ENCODE data around the gene CBFA2T2. TPM values are rescaled to one million over a fixed set of nuclear protein-coding genes. Genes with fewer than 3 reads are reported as not detected.
A peak's percentile ranks its signal among the peaks of the same experiment; 100 is the strongest.

Gene CBFA2T2
- total RNA-seq, 2 donors from 2014 or later = 9.8 to 10.4 TPM

DNA sequence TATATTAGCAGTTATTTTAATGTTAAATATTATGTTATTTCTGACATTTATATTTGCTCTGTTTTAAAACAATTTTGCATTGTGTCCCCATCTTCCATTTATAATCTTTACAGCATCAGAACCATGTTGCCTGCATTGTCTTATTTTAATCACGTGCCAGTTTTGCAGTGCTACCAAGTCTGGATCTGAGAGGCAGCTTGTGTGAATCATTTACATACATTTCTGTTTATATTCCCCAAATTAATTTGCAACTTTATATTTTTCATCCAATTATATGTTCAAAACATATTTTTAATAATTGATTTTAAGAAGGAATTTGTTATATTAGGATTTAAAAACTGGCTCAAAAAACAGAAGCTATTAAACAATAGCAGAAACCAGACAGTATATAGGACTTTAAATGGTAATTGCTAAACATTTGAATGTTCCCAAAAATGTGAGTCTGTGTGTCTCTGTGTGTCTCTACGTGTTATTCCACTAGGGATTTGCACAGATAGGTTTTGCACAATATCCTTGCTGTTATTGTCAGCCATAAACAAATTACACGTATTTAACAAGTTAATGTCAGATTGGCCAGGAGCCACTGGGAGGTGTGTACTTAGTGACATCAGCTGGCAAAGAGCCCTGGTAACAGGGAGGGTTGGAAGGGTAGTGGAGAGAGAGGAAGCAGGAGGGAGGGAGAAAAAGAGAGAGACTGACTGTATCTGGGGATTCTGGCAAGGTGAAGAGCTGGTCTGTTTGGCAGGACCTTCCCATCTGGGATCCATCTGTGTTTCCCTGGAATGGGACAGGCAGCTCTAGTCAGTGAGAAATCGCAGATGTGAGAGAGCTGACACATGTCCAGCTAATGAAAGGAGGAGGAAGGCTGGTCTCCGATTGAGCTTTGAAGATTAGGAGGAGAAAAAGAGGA, 72.1 kb downstream of the CBFA2T2 start:
- DNase-seq (ENCODE audit: low spot score) = peak; percentile 82
- H3K27ac ChIP-seq = peak overlapping the region; percentile 49 to 61
- no peaks in the 10 kb centered on the region for H3K36me3 ChIP-seq
- no peaks in the 10 kb centered on the region for H3K27me3 ChIP-seq
- peaks cover 0 to 10% of the 10 kb centered on the region in 2 donors for H3K4me1 ChIP-seq
- H3K9me3 ChIP-seq = no peaks in the 10 kb centered on the region
- no peak for TF ChIP-seq CTCF (IDR thresholded peaks at IDR 0.05)
- H3K4me3 ChIP-seq = peak overlapping the region in 1 of 2 donors; percentile 2

DNA sequence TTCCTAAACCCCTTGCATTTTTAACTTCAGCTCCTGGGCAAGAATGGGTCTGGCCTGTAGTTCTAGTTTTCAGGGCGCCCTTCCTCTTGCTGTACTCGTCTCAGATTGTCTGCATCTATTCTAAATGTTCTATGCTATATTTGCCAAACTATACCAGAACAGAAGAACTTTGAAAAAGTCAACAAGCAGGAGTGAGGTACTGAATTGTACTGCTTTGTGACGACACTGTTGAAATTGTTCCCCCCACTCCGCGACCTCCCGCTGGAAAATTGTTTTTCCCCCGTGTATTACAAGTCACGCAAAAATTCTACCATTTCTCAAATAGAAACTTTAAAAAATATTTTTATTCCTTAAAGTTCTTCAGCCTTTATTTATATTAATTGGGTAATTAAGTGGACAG, 73.9 kb downstream of the CBFA2T2 start:
- no peak for DNase-seq (ENCODE audit: low spot score)
- no peak overlapping the region for H3K4me3 ChIP-seq
- TF ChIP-seq CTCF (IDR thresholded peaks at IDR 0.05) = no peak
- H3K27me3 ChIP-seq = no peaks in the 10 kb centered on the region
- H3K4me1 ChIP-seq = peaks cover 0 to 16% of the 10 kb centered on the region in 2 donors
- peak overlapping the region in 1 of 2 donors; percentile 15 for H3K27ac ChIP-seq
- H3K9me3 ChIP-seq = no peaks in the 10 kb centered on the region
- no peaks in the 10 kb centered on the region for H3K36me3 ChIP-seq

- no peak overlapping the region for H3K4me3 ChIP-seq
- H3K27me3 ChIP-seq = no peaks in the 10 kb centered on the region
- H3K27ac ChIP-seq = no peak overlapping the region
- no peak for DNase-seq (ENCODE audit: low spot score)
- H3K4me1 ChIP-seq = peaks cover 0 to 33% of the 10 kb centered on the region in 2 donors
- TF ChIP-seq CTCF (IDR thresholded peaks at IDR 0.05) = no peak
- H3K36me3 ChIP-seq = no peaks in the 10 kb centered on the region
- no peaks in the 10 kb centered on the region for H3K9me3 ChIP-seq
Observed at GRCh38 chr20:33566781-33567603, 77.1 kb downstream of the CBFA2T2 start.

GRCh38 chr20:33567949-33568348, 78.1 kb downstream of the CBFA2T2 start:
- Histone ChIP-seq H3K27me3 (no peaks in the 10 kb centered on the region), H3K27ac (no peak overlapping the region), H3K4me1 (peaks cover 0 to 27% of the 10 kb centered on the region in 2 donors), H3K4me3 (no peak overlapping the region), H3K9me3 (no peaks in the 10 kb centered on the region), H3K36me3 (no peaks in the 10 kb centered on the region)
- no peak for DNase-seq (ENCODE audit: low spot score)
- no peak for TF ChIP-seq CTCF (IDR thresholded peaks at IDR 0.05)

DNA sequence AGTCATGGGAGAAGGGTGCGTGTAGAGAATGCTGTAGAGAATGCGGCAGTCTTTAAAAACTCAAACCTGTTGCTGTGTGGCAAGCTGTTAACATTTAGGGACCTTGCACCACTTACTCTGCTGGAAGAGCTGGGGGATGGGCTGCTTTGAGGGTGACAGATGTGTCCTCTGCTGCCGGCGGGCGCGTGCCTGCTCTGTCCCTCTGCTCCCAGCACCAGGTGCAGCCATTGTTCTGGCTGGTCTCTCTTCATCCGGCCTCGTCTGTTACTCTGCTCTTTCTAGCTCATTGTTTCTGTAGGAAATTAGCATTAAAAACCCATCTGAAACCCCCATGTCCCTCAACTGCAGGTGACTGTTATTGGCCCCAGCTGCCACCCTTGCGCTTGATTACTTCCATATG, 78.5 kb downstream of the CBFA2T2 start:
- Histone ChIP-seq H3K4me3 (no peak overlapping the region), H3K27ac (no peak overlapping the region), H3K9me3 (no peaks in the 10 kb centered on the region), H3K36me3 (no peaks in the 10 kb centered on the region), H3K4me1 (peaks cover 0 to 27% of the 10 kb centered on the region in 2 donors), H3K27me3 (no peaks in the 10 kb centered on the region)
- no peak for TF ChIP-seq CTCF (IDR thresholded peaks at IDR 0.05)
- no peak for DNase-seq (ENCODE audit: low spot score)

Measured in right atrium auricular region (tissue), 2 donors.